Myocyte (in vitro differentiated cells): ENCODE measurements around the gene TMIGD2. TPM values are rescaled to one million over a fixed set of nuclear protein-coding genes. Genes with fewer than 3 reads are reported as not detected.
A peak's percentile ranks its signal among the peaks of the same experiment; 100 is the strongest.
"Not testable (repeated sequence)": the region's sequence is repeated elsewhere in the genome, so short reads cannot be mapped to it uniquely, and the experiment has no call there.

Source experiments
- DNase-seq: peaks from one replicate; pipeline ENCODE4 v3.0.0-alpha.2; 2012; ENCODE audit warnings: low read depth
- total RNA-seq: library from RNA; depleted of rRNA; stranded (reverse); fragments of >200 nt; gene quantifications from 2 replicates; pipeline ENCODE4 v1.2.3, GENCODE V29; 2014

Gene TMIGD2
- total RNA-seq, 1 donor from 2014 or later, result not detected

- no peak for DNase-seq
These were observed 34.0 kb downstream of the TMIGD2 start for GRCh38 chr19:4267901-4268815.

GRCh38 chr19:4267101-4267900 is 34.9 kb downstream of the TMIGD2 start:
- DNase-seq, result peak; percentile 69

- no peak for DNase-seq
These were observed 35.8 kb downstream of the TMIGD2 start for GRCh38 chr19:4266253-4267000.

- DNase-seq, result no peak
These were observed 37.4 kb downstream of the TMIGD2 start for GRCh38 chr19:4264812-4265211.

GRCh38 chr19:4260613-4261191 is 41.5 kb downstream of the TMIGD2 start:
- no peak for DNase-seq

- DNase-seq, result no peak
These were observed 44.0 kb downstream of the TMIGD2 start for GRCh38 chr19:4258181-4258580.

GRCh38 chr19:4257025-4257424 is 45.2 kb downstream of the TMIGD2 start:
- DNase-seq, result no peak

- no peak for DNase-seq
These were observed 45.6 kb downstream of the TMIGD2 start for GRCh38 chr19:4256563-4256962.

GRCh38 chr19:4246767-4247593 is 55.2 kb downstream of the TMIGD2 start, which contains the start of gene YJU2:
Gene YJU2, plus strand, starts transcription at chr19:4247080. Its CDS starts 67 bp downstream, at chr19:4247147.
- peak; percentile 100 for DNase-seq

GRCh38 chr19:4245938-4246337 is 56.3 kb downstream of the TMIGD2 start:
- DNase-seq, result not testable (repeated sequence)

Other genes with a start within 250 kb of the TMIGD2 start
- gene ZBTB7A, start 235.5 kb downstream of the TMIGD2 start, total RNA-seq, result 30.1 and 37.1 TPM in 2 replicates
- gene MAP2K2, start 178.3 kb downstream of the TMIGD2 start, total RNA-seq, result 201 and 224 TPM in 2 replicates
- gene CREB3L3, start 148.8 kb downstream of the TMIGD2 start, total RNA-seq, result not detected in 2 replicates
- gene SIRT6, start 119.8 kb downstream of the TMIGD2 start, total RNA-seq, result 19.3 and 22.4 TPM in 2 replicates
- 0.53 and 1.4 TPM in 2 replicates for gene ANKRD24, start 119.7 kb downstream of the TMIGD2 start, total RNA-seq
- 0.11 and 0.21 TPM in 2 replicates for gene EBI3, start 72.9 kb downstream of the TMIGD2 start, total RNA-seq
- gene YJU2, start 55.3 kb downstream of the TMIGD2 start, total RNA-seq, result 13.3 and 17.2 TPM in 2 replicates
- 839 and 1,129 TPM in 2 replicates for gene SHD, start 23.1 kb downstream of the TMIGD2 start, total RNA-seq
- 2.3 and 2.6 TPM in 2 replicates for gene FSD1, start 2.2 kb upstream of the TMIGD2 start, total RNA-seq
- gene STAP2, start 36.4 kb upstream of the TMIGD2 start, total RNA-seq, result 3.1 and 4.5 TPM in 2 replicates
- gene MPND, start 41.2 kb upstream of the TMIGD2 start, total RNA-seq, result 2.2 and 2.7 TPM in 2 replicates
- gene SH3GL1, start 98.2 kb upstream of the TMIGD2 start, total RNA-seq, result 179 and 258 TPM in 2 replicates
- gene CHAF1A, start 100.3 kb upstream of the TMIGD2 start, total RNA-seq, result 3.1 TPM in 2 replicates
- gene UBXN6, start 155.4 kb upstream of the TMIGD2 start, total RNA-seq, result 85.4 and 119 TPM in 2 replicates
- gene HDGFL2, start 169.9 kb upstream of the TMIGD2 start, total RNA-seq, result 43.8 and 59.1 TPM in 2 replicates
- 0.32 and 0.42 TPM in 2 replicates for gene PLIN4, start 216.1 kb upstream of the TMIGD2 start, total RNA-seq
- not detected in 2 replicates for gene PLIN5, start 232.8 kb upstream of the TMIGD2 start, total RNA-seq
- 0.05 TPM in 1 of 2 replicates, not detected in the other for gene LRG1, start 237.6 kb upstream of the TMIGD2 start, total RNA-seq